ENCODE results near the gene MEG3.

MEG3 gene

DNA sequence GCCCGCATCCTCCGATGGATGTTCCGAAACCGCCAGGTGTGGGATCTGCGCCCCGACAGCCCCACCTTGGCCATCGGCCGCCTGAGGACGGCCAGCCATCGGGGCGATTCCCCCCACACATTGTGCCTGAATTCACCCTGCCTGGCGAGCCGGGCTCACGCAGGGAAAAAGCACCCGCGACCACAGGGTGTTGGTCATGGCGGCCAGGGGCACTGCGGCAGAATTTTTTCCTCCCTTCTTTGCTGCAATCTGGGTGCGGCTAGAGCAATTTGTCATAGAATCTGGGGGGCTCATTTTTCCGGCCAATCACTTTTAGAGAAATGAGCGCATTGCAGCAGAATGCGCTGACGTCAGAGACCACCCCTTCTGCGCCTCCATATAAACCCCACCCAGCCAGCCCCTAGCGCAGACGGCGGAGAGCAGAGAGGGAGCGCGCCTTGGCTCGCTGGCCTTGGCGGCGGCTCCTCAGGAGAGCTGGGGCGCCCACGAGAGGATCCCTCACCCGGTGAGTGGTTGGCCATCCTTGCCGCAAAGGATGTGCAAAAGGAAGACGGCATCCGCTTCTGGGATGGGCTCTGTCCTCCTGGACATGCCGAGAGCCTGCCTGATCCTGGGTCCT lies at the start of gene MEG3:
Gene MEG3 (plus strand): TSS at position 406 of the 619 bp plus-strand sequence.
- no peak for DNase-seq

DNA sequence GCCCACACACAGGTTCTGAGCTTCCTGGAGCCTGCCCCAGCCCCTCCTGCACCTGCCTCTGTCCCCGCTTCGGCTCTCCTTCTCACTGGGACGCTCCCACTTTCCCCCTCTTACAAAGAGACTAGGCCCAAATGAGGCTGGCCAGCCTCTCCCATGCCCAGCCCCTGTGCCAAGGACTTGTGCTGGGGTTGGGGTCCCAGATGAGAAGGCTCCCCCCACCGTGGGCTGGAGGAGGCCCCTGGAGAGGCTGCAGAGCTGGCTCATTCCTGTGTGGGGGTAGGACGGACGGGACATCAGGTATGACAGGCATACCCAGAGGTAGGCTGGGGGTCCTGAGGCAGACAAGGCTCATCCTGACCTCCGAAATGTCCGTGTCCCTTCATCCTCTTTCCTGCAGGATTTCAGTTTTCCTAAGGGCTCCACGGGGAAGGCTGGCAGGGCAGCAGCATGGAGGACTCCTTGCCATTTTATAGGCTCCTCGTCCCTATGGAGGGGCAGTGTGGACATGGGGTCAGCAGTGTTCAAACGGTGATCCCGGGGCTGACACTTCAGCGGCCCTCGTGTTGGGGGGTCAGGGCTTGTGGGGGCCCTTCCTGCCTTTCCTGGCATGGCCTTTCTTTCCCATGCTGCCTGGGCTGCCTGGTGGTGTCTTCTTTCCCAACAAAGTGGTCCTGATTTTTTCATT lies 49.1 kb upstream of the MEG3 start:
- DNase-seq, result no peak

DNA sequence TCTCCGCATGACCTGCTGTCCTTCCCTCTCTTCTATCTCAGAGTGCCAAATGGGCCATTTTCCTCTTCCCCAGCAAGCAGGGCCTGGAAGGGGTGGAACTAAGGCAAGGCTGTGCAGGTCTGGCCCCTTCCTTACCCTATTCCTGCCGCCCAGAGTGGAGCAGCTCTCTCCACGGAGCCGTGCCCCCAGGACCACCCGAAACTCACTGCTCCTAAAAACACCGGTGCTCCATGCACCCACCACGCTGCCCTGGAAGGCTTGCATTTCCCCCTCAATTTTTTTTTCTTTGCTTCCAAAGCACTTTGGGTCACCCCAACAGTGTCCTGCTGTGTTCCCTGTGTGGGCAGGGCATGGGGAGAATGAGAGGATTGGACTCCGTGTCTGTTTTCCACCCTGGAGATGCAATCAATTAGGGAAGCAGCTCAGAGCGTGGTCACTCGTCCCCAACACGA lies 48.5 kb upstream of the MEG3 start:
- DNase-seq, result no peak

DNA sequence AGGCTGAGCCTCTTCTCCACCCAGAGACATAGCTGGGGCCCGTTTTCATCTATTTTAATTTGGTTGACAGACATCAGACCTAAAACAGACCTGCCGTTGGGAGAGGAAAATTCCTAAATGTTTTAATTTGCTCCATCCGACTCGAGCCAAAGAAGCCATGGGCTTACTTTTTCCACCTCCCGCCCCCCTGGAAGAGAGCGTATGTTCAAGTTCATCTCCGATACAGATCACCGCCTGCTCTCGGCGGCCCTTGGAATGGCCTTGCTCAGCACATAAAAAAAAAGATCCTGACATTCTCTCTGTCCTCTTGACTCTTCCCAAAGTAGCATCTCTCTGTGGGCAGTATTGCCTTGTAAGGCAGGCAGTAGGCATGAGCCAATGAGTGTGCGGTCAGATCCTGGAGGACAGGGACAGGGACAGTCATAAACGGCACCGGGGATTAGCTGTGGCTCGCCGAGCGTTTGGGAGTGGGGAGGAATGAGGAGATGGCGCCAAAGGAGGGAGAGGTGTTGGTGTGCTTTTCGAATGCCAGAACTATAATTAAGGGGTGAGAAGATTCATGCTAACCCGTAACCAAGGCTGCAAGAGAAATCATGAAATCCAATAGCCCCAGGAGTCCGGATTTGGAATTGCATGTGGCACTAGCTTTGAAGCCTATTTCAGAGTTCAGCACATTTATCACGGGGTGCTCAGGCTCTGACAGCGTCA lies 47.9 kb upstream of the MEG3 start:
- DNase-seq, result no peak

DNA sequence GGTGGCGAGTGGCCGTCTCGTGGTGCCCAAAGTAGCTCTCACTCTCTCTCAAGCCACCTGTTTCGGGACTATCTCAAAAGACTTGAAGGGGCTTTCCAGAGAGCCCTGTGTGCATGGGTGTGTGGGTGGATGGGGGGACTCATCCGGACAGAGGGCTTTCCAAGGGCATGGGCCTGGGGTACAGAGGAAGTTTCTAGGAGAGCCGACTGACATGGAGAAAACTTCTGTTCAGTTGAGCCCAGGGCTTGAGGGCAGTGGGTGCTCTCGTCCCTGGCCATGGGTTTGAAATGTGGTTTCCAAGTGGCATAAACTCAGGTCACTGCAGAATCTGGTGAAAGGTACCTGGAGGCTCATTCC lies 47.4 kb upstream of the MEG3 start:
- DNase-seq, result no peak

DNA sequence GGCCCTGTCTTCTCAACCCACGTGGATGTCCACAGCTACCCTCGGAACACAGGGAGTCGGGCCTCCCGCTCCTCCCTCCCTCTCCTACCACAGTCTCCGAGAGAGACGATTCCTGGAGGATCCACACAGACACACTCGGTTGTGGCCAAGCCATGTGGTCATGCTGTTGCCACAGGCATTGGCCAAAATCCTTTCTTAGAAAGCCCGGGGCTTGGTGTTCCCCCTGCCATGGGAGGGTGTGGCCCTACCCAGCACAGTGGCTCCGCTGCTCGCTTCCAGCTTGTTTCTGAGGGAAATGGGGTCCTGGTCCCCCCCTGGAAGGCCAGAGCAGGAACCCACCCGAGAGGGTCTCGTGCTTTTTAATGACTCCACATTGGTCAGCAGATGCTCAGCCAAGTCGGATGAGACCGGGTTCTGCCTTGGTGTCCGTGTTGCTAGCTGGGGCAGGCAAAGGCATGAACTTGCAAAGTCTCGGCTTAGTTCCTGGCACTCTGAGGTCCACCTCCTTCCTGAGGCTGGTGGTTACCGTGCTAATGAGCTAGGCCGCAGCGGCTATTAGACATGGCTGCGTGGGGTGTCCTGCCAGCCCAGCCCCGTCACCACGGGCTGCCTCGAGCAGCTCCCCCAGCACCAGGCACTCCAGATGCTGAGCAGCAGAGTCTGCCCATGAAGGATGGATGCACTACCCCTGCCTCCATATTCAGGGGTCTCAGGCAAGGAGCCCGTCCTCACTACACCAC lies 46.8 kb upstream of the MEG3 start:
- DNase-seq, result no peak

DNA sequence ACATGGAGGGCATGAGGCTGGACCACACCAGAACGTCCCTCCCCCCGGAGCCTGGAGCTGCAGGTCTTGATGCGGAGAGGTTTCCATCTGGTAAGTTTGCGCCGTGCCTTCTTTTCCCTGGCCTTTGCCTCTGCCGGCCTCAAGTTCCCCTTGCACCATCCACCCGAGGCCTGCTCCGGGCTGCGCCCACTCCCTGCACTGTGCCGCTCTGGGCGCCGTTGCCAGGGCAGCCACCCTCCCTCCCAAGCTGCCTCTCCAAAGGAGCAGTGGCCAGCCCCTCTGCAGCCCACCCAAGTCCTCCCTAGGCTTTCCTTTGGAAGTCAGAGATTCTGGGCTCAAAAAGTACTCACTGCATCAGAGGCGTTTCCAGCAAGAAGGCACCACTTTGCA lies 46.2 kb upstream of the MEG3 start:
- no peak for DNase-seq

DNA sequence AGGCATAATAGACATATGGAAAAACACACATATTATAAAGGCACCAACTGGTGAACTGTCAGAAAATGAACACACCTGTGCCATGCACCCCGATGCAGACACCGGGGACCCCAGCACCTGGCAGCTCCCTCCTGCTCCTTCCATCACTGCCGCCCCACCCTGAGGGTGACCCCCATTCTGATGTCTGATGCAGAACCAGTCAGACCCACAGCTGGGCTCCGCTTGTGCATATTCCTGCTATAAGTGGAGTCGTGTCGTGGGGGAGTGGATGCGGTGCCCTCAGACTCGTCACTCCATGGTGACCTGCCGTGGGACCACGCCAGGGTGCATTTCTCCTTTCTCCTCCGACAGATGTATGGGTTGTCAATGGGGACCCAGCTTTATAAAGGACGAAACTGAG lies 45.7 kb upstream of the MEG3 start:
- DNase-seq, result no peak

DNA sequence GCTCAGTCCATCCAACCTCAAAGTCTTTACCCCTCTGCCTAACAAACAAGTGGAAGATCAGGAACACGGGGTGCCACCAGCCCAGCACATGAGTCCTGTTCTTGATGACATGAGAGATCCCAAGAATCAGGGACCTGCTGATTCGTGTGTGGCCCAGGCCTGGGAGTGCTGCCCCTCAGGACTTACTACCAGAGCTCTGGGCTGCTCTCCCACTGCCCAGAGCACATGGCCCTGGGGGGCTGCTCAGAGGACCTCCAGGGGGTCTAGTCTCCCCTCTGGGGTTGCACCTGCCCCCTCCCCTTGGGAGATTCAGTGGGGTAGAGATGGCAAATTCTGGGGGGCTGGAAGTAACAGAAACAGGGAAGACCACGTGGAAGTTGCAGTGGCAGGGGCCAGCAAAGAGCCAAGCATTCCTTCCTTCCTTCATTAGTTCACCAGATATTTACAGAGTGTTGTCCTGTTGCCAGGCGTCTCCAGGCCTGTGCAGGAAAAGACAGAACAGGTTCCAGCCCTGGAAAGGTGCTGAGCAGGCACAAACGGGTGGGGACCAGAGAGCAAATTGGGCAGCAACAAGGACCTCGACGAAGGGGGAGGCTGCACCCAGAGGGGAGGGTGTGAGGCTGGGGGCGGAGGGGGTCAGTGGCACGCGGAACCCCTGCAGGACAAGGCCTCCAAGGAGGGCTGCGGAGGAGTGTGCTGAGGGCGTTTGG lies 45.1 kb upstream of the MEG3 start:
- DNase-seq, result no peak

DNA sequence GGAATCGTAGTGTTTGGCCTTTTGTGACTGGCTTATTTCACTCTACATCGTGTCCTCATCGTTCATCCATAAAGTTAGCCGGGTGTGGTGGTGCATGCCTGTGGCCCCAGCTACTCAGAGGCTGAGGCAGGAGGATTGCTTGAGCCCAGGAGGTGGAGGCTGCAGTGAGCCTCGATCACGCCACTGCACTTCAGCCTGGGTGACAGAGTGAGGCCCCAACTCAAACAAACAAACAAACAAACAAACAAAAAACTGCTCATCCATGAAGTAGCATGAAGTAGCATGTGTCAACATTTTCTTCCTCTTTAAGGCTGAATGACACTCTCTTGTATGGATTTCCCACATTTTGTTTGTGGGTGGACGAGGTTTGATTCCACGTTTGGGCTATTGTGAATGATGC lies 44.0 kb upstream of the MEG3 start:
- no peak for DNase-seq

DNA sequence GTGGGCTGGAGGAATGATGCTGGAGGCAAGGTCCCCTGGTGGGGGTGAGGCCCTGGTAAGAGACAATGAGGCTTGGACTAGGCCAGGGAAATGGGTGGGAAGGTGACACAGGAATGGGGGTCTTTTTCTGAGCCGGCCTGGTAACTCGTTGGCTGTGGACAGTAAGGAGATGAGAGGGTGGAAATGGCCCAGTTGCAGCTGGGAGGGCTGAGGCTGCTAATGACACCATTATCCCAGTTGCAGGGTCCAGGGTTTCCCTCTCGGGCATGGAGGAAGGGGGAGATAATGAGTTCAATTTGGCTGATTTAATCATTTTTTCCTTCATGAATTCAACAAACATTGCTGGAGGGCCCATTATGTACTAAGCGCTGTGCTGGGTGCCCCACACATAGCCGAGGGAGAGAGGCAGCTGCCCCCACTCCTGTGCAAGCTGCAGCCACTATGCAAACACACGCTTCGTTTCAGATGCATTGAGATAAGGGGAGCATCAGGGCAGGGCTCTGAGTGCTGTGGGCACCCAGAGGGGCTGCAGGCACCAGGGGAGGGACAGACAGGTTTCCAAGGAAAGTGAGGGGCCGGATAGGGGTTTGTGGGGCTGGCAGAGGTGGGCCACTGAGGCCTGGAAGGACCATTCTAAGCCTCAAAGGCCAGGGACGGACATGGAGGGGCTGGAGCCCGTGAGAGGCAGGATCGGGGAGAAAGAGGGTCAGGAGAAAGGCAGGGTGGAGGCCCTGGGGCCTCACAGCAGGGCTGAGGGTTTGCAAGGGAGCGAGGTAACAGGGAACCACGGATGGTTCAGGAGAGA lies 43.2 kb upstream of the MEG3 start:
- DNase-seq, result no peak

DNA sequence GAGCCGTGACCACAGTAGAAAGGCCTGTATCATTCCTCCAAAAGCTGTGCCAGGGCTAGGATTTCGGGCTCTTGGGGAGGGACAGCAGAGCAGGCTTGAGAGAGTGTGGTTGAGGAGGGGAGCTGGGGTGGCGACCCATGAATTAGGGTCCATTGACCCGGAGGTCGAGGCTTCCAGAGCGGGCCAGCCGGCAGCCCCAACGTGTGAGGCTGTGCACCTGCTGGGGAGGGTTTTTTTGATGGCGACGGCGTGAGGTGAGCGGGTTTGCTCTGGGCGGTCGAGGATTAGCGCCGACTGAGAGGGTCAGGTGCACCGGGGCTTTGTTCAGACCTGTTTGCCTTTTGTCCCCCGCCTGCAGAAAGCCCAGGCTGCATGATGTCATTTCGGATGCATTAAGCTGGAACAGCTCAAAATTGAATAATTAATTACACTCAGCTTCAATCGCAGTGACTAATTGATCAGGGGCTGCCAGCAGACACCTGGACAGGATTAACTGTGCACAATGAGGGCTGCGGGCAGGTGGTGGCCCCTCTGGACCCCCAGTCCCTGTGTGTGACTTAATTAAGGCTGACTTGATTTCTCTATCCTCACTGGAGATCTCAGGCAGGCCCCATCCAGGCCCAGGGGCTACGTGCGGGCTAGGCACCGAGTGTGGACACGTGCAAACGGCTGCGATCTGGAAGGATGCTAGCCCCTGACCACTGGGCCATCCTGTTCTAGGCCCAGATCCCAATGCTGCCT lies 42.1 kb upstream of the MEG3 start:
- DNase-seq, result no peak

DNA sequence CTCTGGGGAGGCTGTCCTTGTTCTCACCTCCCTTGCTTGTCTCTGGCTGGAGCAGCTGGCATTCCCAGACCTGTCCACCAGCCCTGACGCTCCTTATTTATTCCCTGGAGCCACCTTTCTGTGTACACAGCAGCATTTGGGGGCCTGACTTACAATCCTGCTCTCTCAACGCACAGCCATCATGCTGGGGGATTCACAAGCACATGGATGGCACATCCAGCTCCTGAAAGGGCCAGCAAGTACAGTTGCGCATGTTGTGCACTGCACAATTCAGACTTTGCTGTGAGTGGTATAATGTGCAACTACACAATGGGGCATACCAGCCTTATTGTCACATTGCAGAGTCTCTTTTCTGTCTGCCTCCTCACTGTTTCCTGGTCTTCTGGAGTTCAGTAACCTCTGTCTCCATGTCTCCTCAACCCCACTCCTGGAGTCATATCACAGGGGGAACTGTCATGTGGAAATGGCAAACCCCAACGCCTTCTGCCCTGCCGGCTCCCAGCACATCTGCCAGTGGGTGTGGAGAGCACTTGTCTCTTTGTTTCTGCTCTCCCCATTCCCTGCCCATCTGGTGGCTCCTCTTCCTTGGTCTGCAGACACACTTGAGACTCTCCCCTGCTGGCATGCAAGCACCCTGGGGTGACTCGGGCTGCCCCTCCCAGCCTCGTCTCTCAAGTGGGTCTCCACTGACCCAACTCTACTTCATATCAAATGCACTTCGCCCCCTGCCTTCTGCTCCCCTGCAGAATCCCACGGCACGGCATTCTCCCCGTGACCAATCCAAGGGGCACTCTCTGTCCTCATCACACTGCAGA lies 41.2 kb upstream of the MEG3 start:
- no peak for DNase-seq

DNA sequence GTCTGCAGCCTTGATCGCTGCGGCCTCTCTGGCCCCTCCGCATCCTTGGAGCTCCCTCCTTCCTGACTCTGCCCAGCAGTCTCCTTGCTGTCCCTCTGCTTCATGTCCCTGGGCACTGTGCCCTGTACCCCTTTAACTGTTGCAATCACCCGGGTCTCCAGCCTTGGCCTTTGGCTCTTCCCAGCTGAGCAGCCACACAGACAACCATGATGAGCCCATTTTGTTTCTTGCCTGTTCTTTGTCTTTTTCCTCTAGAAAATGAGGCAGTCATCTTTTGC lies 40.6 kb upstream of the MEG3 start:
- DNase-seq, result no peak

DNA sequence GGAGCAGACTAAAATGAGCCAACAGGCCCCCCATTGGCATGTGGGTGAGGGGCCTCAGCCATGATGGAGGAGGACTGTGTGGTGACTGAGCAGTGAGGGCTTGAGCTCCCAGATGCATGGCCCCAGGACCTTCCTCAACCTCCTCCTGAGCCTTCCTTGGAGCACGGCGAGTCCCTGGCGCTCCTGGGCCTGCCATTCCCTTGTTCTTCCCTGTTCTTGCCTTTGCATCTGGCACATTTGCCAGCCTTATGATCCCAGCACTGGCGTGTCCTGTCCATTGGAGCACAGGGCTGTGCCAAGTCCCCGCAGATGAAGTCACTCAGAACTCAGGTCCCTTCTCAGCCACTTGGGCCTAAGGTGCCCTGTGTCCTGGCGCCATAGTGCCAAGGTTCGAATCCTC lies 40.3 kb upstream of the MEG3 start:
- DNase-seq, result no peak

DNA sequence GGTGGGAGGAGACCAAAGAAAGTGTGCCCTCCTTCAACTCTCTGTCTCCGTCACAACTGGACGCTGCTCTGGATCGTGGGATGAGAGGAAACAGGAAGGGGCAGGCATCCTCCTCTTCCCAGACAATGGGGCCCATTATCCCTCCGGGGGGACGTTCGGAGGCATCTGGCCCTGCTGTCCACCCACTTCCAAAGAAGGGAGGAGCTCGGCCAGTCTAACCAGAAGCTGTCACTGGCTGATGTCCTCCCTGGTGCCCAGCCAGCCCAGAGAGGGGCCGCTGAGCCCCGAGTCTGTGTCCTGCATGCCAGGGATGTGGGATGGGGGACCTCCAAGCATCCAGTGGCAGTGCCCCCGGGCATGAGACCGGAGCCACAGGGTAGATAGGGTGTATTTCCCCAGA lies 39.8 kb upstream of the MEG3 start:
- DNase-seq, result no peak

DNA sequence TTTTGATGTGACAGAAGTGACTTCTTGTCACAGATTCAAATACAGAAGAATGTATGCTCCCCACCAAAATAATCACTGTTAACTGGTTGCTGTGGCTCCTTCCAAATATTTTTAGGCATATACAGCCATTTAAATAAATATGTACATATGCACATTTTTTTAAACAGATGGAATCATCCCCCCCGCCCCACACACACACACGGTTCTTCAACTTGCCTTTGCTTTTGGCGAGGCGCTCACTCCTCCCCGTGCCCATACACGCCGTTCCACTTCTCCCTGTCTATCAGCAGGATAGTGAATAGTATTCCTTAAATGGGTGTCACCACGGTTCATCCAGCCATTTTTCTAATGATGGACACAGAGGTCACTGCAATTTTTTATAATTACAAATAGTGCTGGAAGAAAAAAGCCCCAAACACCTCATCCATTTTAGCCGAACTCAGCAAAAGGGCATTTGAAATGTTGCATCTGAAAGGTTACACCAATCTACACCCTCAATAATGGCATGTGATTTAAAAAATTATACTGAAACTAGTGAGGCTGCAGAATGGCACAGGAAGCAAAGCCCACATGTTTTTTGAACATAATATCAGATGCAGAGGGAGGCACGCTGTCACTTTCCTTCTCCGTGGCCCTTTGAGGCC lies 39.2 kb upstream of the MEG3 start:
- DNase-seq, result no peak

DNA sequence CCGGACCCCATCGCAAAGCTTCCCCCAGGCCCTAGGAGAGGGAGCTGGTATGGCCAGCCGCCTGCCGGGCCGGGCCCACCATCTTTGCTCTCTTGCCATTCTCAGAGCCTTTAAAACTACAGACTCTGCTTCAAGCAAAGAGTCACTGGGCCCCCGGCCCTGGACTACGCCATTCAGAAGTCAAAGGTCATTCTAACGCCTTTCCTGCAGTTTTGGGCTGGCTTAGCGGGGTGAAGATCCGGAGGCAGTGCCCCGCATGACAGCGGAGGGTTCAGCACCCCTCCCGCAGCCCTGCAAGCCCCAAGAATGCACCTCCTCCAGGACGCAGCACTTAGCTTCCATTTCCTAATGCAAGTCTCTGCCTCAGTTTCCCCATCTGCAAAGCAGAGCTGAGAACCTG lies 38.3 kb upstream of the MEG3 start:
- no peak for DNase-seq

DNA sequence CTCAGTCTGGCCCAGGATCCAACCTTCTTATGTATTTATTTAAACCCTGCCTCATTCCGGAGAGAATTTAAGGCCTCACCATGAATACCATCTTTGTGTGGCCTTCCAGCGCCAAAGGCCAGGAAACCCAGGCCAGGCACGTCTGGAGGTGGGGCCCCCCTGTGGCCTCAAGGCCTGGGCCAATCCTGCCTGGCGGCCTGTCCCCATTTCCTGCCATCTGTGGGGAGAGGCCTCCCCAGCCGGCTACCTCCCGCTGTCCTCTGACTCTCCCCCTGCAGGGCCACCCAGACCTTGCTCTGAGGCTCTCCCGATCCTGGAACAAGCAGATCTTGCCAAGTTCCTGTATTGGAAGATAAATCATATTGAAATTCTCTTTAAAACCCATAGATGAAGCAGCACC lies 37.4 kb upstream of the MEG3 start:
- DNase-seq, result no peak

DNA sequence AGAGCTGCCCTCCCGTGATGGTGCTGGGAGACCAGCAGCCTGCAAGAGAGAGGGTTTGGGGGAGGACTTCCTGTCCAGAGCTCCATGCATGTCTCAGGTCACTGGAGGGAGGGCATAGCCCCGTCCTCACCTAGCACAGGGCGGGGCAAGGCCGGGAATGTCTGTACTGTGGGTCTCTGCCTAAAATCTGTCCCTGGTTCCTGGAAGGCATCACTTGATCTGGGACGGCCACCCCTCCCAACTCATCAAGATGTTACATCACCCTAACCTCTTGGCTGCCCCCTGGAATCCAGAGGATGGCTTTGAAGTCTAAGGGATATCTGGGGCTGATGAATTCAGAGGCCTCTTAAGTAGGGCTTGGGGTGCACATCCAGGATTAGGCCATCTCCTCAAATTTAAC lies 37.0 kb upstream of the MEG3 start:
- DNase-seq, result no peak
